Stimulated activated CD4-positive, alpha-beta T cell treated with anti-CD3 and anti-CD28 coated beads, Interleukin-1b, Interleukin-23, amount 100 ng/mL, for 24 hours (primary cell): ENCODE results near the gene RIGI.
"Not testable (repeated sequence)": the region's sequence is repeated elsewhere in the genome, so short reads cannot be mapped to it uniquely, and the experiment has no call there.

Experiments
- DNase-seq, 4 experiments: peaks; one replicate each; pipeline ENCODE4 v3.0.0-alpha.2; 2020; ENCODE audit warnings: low read depth in 4 of 4, low spot score in 1 of 4

RIGI gene

GRCh38 chr9:32533336-32533735, 7.3 kb upstream of the RIGI start:
- no peak for DNase-seq

DNA sequence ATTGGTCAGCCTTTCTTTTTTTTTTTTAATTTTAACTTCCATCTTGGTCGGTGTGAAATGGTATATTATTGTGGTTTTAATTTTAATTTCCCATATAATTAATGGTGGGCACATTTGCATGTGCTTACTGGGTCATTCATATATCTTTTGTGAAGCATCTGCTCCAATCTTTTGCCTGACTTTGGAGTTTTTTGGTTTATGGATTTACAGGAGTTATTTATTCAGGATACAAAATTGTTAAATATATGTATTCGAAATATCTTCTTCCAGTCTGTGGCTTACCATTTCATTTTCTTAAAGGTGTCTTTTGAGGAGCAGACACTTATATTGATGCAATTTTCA, 682 bp upstream of the RIGI start:
- DNase-seq, result no peak

- DNase-seq, result no peak
Measured at GRCh38 chr9:32525709-32526030, 326 bp downstream of the RIGI start.

DNA sequence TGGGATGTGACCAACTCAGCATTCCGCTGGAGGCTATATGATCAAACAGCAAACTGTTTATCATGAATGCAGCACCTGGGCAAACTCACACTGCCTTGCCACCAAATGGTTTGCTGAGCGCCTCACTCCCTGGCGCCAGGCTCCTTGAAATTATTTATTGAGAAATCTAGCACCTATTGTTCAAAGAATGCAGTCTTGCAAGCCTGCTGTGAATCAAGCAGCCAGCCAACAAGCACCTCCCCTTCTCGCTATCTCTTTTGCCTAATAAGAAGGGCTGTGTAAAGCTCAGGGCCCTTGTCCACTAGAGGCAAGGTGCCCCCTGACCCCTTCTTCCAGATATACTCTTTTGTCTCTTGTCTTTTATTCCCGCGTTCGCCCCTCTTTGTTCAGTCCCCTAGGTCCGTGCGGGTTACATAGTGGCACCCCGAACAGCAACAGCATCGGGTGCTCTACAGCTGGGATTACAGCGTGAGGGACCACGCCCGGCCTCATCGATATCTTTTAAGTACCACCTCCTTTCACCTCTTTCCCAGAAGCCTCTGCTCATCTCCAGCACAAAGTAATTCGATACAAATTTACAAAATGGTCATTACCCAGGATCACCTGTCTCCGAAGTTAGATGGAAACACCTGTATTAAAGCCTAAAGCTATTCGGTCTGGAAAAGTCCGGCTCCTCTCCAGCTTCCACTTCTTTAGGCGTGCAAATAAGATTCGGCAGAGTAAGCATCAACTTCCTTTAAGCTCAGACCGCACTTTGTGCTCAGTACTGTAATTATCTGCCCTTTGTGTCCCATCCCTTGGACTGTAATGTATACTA, 896 bp downstream of the RIGI start:
- DNase-seq, result no peak

DNA sequence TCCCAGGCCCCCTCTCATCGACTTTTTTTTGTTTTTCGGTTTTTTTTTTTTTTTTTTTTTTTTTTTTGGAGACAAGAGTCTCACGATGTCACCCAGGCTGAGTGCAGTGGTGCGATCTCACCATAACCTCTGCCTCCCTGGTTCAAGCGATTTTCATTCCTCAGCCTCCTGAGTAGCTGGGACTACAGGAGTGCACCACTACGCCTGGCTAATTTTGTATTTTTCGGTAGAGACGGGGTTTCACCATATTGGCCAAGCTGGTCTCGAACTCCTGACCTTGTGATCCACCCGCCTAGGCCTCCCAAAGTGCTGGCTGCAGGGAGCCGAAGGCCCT, 1.5 kb downstream of the RIGI start:
- not testable (repeated sequence) for DNase-seq

GRCh38 chr9:32523910-32524309, 2.1 kb downstream of the RIGI start:
- no peak for DNase-seq

DNA sequence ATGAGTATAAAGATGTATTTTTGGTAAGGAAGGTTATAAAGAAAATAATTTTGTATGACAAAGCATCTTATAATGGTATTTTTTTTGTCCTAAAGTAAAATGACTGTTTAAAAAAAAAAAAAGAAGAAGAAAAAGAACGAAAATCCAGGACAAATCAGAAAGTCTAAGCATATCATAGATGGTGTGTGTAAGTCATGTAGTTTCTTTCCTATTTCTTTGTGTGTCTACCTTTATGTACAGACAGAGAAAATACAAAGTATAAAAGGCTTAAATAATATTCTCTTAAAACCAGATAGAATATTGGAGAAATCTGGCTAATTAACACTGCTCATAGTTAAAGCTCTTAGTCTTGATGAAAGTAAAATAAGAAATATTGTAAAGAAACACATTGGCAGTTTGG, 7.7 kb downstream of the RIGI start:
- no peak for DNase-seq

- no peak for DNase-seq
Measured at GRCh38 chr9:32516241-32516640, 9.8 kb downstream of the RIGI start.

- no peak for DNase-seq
Measured at GRCh38 chr9:32508728-32509127, 17.3 kb downstream of the RIGI start.

GRCh38 chr9:32503008-32503407, 23.0 kb downstream of the RIGI start:
- DNase-seq, result no peak

GRCh38 chr9:32502464-32502863, 23.5 kb downstream of the RIGI start:
- DNase-seq, result no peak

- DNase-seq, result no peak
Measured at GRCh38 chr9:32501868-32502267, 24.1 kb downstream of the RIGI start.

DNA sequence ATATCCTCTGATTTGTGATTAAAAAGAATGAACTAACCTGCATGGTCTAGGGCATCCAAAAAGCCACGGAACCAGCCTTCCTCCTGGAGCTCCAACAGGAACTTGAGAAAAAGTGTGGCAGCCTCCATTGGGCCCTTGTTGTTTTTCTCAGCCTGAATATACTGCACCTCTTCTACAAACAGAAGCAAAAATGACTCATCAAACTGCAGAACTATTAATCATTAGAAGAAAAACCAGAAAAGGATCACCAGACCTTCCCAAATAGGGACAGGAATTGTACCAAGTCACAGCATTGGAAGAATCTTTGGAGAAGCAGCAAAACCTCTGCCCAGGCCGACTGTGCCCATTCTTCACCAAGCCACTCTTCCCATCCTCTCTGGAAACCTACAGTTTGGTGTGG, 25.2 kb downstream of the RIGI start:
- no peak for DNase-seq

- no peak for DNase-seq
Measured at GRCh38 chr9:32497921-32498320, 28.1 kb downstream of the RIGI start.

DNA sequence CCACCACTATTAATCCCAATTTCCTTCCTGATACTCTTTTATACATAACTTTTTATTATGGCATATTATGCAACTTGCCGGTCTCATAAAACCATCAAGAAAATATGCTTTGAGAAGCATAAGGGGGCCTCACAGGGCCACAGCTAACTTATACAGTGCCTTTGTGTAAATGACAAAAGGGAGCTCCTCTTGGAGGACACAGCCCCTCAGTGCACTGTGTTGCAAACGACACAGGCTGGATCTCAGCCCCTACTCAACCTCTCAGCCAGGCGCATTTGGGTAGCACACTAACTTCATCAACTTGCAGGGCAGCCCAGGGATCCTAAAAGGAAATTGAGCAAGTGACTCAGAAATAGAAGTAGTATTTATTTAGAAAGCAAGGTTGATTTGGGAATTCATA, 35.4 kb downstream of the RIGI start:
- DNase-seq, result no peak

DNA sequence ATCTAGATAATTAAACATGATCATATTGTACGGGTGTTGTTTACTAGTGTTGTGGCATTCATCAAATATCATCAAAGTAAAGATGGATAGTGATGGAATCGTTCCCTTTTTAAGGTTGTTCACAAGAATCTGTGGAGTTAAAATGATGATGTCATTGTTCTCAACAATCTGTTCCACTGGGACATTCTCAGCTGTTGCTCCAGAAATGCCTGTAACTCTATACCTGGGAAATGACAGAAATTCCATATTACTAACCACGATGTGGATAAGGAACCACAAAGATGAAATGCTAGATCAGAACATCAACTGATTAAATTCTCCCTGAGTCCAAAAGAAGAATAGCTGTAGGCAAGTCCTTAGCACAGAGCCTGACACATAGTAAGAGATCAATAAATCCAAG, 38.0 kb downstream of the RIGI start:
- DNase-seq, result no peak

GRCh38 chr9:32486839-32487562, 39.0 kb downstream of the RIGI start:
- DNase-seq, result no peak

DNA sequence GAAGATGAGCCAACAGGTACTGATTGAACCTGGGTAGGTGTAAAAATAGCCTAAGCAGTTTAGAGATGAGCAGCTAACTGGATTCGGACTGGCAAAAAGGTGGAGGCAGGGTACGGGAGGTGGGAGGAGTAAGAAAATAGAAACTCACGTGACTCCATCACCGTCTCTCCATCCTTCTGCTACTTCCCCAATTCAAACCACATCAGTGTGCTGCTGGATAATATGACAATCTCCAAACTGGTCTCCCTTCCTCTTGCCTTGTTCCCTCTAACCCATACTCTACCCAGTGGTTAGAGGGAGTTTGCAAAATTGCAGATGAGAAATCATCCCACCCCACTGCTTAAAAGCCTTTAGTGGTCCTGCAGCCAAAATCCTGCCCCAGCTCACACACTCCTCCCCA, 42.7 kb downstream of the RIGI start:
- no peak for DNase-seq
